ENCODE measurements around the gene IKZF4. TPM values are rescaled to one million over a fixed set of nuclear protein-coding genes. Genes with fewer than 3 reads are reported as not detected.

IKZF4 gene
- total RNA-seq (10 to 100 TPM; 10.7 to 13.9 TPM), polyA plus RNA-seq (ENCODE audit: insufficient read depth, low read depth, low replicate concordance) (17.7 TPM)
- long read RNA-seq, donor 1, full-length matches to known transcripts, result 4 of 4 reads
- long read RNA-seq, donor 1, partial matches to known transcripts, result 0 of 4 reads
- long read RNA-seq, donor 1, other reads (novel, unspliced or antisense), result 0 of 4 reads
- long read RNA-seq, donor 2, result 0 reads

- intact Hi-C loops (cut with DNase I; ENCODE audit: low total_unique reads), result no loop called here
- no peaks in the 10 kb centered on the region for H3K9me3 ChIP-seq
- 17 to 32% methylated on average over 7 to 10 of the region's 10 CpGs for WGBS, 2 donors
- H3K27me3 ChIP-seq, result no peaks in the 10 kb centered on the region
- H3K27ac ChIP-seq, result peak within 1 kb of the TSS; percentile 48 to 80
- peak; percentile 77 for DNase-seq
- no peaks in the 10 kb centered on the region for H3K36me3 ChIP-seq (ENCODE audit: low read depth, missing control alignments)
- H3K4me3 ChIP-seq, result peak within 1 kb of the TSS in 1 of 2 donors; percentile 34
- peaks cover 24% of the 10 kb centered on the region for H3K4me1 ChIP-seq
- TF ChIP-seq POLR2A (IDR thresholded peaks at IDR 0.05) (no peak), CTCF (IDR thresholded peaks at IDR 0.05) (no peak)
Measured at GRCh38 chr12:56020423-56021184, at the start of gene IKZF4. Gene IKZF4, plus strand, starts transcription at chr12:56021043. Its CDS starts 451 bp downstream, at chr12:56021494.

GRCh38 chr12:55972042-55972441 lies 48.8 kb upstream of the IKZF4 start:
- intact Hi-C loops (cut with DNase I; ENCODE audit: low total_unique reads), result no loop called here
- H3K27me3 ChIP-seq, result no peaks in the 10 kb centered on the region
- DNase-seq, result no peak
- no peaks in the 10 kb centered on the region for H3K9me3 ChIP-seq
- no peak for TF ChIP-seq CTCF (IDR thresholded peaks at IDR 0.05)
- TF ChIP-seq POLR2A (IDR thresholded peaks at IDR 0.05), result no peak
- H3K27ac ChIP-seq, result no peak overlapping the region
- WGBS, 2 donors, result 62 to 63% methylated on average over 3 of the region's 3 CpGs
- H3K36me3 ChIP-seq (ENCODE audit: low read depth, missing control alignments), result no peaks in the 10 kb centered on the region
- no peak overlapping the region for H3K4me3 ChIP-seq
- H3K4me1 ChIP-seq, result peaks cover 26% of the 10 kb centered on the region

DNA sequence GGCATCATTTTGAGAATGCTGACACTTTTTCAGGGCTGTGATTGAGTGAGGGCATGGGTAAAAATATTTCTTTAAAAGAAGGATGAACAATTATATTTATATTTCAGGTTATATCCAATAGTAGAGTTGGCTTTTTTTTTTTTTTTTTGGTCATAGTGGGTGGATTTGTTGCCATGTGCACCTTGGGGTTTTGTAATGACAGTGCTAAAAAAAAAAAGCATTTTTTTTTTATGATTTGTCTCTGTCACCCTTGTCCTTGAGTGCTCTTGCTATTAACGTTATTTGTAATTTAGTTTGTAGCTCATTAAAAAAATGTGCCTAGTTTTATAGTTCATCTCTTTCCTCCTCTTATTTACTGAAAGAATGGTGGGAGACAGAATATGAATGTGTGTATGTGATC lies 48.4 kb upstream of the IKZF4 start:
- WGBS, 2 donors, result 23 to 30% methylated on average over 1 of the region's 1 CpG
- no peak overlapping the region for H3K4me3 ChIP-seq
- no peaks in the 10 kb centered on the region for H3K36me3 ChIP-seq (ENCODE audit: low read depth, missing control alignments)
- peaks cover 26% of the 10 kb centered on the region for H3K4me1 ChIP-seq
- TF ChIP-seq POLR2A (IDR thresholded peaks at IDR 0.05) (no peak), CTCF (IDR thresholded peaks at IDR 0.05) (no peak)
- peak overlapping the region; percentile 71 to 93 for H3K27ac ChIP-seq
- H3K9me3 ChIP-seq, result no peaks in the 10 kb centered on the region
- intact Hi-C loops (cut with DNase I; ENCODE audit: low total_unique reads), result no loop called here
- no peak for DNase-seq
- H3K27me3 ChIP-seq, result no peaks in the 10 kb centered on the region

- H3K4me3 ChIP-seq, result peak overlapping the region; percentile 59 to 100
- TF ChIP-seq POLR2A (IDR thresholded peaks at IDR 0.05) (no peak), CTCF (IDR thresholded peaks at IDR 0.05) (no peak)
- peak overlapping the region; percentile 71 to 93 for H3K27ac ChIP-seq
- intact Hi-C loops (cut with DNase I; ENCODE audit: low total_unique reads), result no loop called here
- peaks cover 29% of the 10 kb centered on the region for H3K4me1 ChIP-seq
- H3K36me3 ChIP-seq (ENCODE audit: low read depth, missing control alignments), result no peaks in the 10 kb centered on the region
- no peaks in the 10 kb centered on the region for H3K27me3 ChIP-seq
- WGBS, 2 donors, result 1% methylated on average over 18 of the region's 18 CpGs
- no peaks in the 10 kb centered on the region for H3K9me3 ChIP-seq
- no peak for DNase-seq
Measured at GRCh38 chr12:55972911-55973598, 47.8 kb upstream of the IKZF4 start.
